H1 (cell line): ENCODE measurements around the gene PDE8A.

Experiments
- CEBPB ChIP-seq: IDR thresholded peaks from 2 replicates; pipeline ENCODE4 v1.6.1; 2012; ENCODE audit warnings: low read depth, low read length
- EGR1 ChIP-seq: IDR thresholded peaks from 2 replicates; pipeline ENCODE4 v1.6.1; 2011; ENCODE audit warnings: low read depth, low read length, borderline replicate concordance
- JUND ChIP-seq: IDR thresholded peaks from 2 replicates; pipeline ENCODE4 v1.6.1; 2011; ENCODE audit warnings: mild to moderate bottlenecking, improper control_type of control experiment, low read length
- RAD21 ChIP-seq, 2 experiments: IDR thresholded peaks in 1 of 2; conservative IDR thresholded peaks in 1 of 2; 2 replicates each; pipeline ENCODE4 v1.6.1; 2011; ENCODE audit warnings: low read depth in 2 of 2, low read length in 2 of 2, improper control_type of control experiment in 1 of 2, inconsistent platforms in 1 of 2, mild to moderate bottlenecking in 1 of 2, moderate library complexity in 1 of 2
- RFX5 ChIP-seq: IDR thresholded peaks from 2 replicates; pipeline ENCODE4 v1.6.1; 2011; ENCODE audit warnings: low read depth, low read length, improper control_type of control experiment, borderline replicate concordance
- YY1 ChIP-seq: IDR thresholded peaks from 2 replicates; pipeline ENCODE4 v1.6.1; 2011; ENCODE audit warnings: low read depth, mild to moderate bottlenecking, low read length

- no peak for TF ChIP-seq CEBPB
- TF ChIP-seq JUND: no peak
- no peak for TF ChIP-seq EGR1
- TF ChIP-seq YY1: no peak
- no peak for TF ChIP-seq RAD21 (IDR thresholded peaks at IDR 0.05 in 1 of 2, conservative IDR thresholded peaks at IDR 0.05 in 1 of 2; ENCODE audit: low read depth in 2 of 2, low read length in 2 of 2)
- TF ChIP-seq RFX5: no peak
Observed at GRCh38 chr15:85005319-85005718, 23.7 kb downstream of the PDE8A start.
